NCI-H446 (cell line): Measurements from ENCODE around the gene RBFOX1.

Experiments
- DNase-seq, 2 experiments: peaks; one replicate each; lab custom pipeline; 2025; lab: John Stamatoyannopoulos, UW

RBFOX1 gene

DNA sequence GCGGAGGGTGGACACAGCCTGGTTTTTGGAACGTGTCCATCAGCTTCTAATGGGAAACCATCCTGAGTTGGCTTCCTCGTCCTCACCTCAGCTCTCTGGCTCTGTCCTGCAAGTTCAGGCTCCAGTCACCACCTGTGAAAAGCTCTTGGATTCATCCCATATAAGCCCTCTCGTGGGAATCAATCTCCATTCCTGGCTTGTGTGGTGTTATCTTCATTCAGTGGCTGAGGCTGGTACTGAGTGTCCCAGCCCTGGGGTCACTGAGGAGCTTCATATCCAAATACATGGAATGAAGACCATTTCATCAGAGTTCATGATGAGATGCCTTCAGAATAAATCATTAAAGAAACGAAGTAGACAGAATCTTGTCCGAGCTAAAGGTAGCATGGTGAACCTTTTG is 189.2 kb downstream of the RBFOX1 start:
- DNase-seq = no peak

DNA sequence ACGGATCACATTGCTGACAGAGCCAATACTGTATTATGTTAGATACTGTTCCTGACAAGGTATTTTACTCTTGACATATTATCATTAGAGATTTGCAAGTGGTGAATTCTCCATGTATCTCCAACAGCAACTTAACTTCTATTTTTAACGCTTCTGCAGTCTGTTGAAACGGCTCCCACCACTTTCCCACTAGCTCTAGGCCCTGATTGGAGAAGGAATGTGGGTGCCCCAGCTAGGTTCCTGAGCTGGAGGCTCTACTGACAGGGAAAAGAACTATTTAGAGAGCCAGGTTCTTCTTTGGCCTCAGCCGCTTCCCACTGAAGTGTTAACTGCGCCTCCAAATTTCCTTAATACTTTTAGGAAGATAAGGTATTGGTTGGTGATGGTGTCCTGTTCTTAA is 191.8 kb downstream of the RBFOX1 start:
- no peak for DNase-seq

DNA sequence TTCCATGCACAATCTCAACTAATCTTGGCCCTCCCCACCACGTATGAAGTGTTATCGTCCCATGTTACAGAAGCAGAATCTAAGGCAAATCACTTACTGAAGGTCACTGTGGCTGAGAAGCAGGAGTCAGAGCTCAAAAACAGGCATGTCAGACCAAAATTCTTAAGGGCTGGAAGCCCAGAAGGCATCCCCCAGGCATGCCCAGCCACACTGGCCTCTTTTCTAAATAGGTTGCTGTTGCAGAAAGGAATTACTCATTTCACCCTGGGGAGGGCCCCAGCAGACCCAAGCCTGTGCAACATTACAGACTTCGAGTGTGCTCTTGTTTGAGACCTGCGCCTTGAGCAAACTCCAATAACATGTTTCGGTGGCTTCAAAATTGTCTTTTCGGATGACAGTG is 194.1 kb downstream of the RBFOX1 start:
- DNase-seq = no peak

DNA sequence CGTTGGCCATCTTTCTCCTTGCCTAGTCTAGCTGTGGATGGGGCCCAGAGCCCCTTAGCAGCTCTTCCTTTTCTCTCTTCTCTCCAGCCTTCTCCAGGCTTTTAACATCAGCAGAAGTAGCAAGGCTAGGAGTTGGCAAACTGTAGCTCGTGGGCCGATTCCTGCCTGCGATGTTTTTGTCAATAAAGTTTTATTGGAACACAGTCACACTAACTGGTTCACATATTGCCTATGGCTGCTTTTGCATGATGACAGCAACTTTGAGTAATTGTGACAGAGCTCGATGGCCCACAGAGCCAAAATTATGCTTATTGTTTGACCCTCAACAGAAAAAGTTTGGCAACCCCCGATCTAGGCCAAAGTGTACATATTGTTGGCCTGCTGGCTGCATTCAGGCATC is 199.9 kb downstream of the RBFOX1 start:
- DNase-seq = no peak

DNA sequence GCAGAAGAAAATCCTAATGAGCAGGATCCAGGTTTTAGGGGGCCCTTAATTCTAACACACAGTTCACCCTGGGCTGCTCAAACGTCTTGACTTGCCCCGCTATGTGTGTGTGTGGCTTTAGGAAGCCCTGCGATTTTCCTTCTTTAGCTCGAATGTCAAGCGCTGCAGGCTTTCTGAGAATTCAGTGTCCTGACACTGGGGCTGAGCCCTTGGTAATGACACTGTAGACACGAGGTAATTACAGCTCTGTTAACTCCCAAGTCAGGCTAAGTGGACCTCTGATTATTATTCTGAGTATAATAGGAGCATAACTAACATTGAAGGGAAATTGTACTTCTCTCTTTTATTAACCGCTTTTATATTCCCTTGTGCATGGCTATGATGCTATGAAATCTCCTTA is 202.1 kb downstream of the RBFOX1 start:
- DNase-seq = no peak

DNA sequence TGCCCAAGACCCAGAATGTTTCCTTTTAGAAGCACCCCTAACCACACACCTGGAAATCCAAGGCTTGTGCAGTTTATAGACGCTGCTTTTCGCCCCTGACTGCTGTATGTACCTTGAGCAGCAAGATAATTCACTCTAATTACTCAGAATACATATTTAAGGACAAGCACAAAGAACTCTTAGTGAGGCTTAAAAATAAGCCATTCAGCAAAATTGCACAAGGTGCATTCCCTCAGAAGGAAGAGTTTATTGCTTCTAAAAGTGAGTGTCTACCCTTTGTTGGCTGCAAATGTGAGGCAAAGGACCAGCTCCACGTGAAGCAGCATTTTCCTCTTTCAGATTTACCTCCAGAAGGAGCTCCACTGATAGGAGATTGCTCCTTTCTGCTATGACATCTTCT is 208.4 kb downstream of the RBFOX1 start:
- DNase-seq = no peak

DNA sequence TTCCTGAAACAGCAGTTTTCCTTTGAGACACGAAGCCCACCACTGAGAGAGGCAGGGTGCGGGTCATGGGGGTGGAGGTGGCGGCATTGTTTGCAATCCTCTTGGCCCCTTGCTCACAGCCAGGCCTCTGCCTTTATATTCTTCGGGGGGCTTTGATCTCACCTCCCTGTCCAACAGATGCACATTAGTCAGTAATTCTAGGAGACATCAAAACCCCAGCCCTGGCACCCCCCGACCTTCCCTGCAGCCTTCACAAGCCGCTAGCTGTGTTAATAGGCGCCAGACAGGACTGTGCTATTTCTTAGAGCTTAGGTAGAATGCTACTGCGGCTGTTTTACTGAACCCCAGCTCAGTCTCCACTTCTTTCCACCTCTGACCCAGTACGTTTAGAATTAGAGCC is 212.6 kb downstream of the RBFOX1 start:
- no peak for DNase-seq

DNA sequence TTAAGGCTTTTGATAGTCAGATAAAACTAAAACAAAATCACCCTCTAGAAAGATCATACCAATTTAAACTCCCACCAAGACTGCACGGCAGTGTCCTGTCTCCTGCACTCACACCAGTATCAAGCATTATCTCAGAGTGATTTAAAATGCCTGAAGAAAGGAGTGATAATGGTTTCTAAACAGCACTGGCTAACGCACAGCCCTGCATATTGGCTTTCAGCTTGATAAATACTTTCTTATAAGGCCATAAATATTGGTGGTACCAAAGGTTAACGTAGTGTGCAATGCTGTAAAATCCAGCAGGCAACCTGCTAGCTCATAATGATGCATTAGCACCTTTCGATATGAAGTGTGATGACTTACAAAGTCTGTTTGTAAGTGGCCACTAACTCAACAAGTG is 214.3 kb downstream of the RBFOX1 start:
- DNase-seq = no peak

DNA sequence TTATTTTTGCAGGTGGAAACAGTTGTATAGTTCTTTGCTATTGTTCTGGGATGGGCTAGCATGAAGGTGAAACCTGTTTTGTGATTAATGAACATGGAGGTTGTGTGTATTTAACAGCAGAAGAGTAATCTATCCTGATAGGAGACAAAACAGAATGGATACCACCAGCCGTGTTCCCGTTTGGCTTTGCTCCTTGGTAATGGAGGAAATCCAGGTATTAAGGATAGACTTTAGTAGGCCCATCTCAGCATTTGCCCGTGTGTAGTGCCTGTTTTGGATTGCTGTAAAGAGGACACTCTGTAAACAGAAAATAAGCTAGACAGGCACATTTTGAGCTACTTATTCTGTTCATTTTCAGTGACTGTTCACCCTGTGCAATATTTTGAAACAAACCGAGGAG is 215.1 kb downstream of the RBFOX1 start:
- DNase-seq = no peak

DNA sequence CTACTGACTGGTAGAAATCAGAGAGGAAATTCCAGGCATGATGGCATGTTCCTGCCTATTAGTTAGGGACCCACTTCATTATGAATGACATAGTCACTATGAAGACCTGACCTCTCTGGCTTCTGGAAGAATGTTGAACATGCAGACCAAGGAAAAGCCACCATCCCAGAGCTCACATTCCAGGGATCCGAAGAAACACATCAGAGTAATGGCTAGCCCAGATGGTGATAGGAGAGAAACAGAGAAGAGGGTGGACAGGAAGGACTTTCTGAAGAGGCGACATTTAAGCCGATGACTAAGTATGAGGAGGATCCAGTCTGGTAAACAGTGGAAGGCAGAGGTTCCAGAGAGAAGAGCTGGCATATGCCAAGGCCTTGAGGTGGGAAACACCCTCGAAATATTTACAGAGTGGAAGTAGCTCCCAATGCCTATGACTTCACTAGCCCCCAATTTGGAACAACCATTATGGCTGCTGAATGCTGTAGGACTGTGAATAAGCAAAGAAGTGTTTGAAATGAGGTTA is 216.2 kb downstream of the RBFOX1 start:
- DNase-seq = no peak

DNA sequence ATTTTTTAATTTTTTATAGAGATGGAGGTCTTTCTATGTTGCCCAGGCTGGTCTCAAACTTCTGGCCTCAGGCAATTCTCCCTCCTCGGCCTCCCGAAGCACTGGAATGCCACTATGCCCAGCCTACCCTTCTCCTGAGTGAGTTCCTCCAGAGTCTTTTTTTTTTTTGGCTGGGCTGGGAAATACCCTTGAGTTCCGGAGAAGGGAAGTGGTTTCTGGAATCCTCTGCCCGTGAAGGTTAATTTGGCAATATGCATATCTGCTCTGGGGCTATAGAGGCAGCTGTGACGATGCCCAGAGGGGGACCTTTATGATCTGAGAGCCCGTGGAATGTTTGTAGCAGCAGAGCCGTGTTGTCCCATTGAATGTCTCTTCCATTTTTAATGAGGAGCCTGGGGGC is 217.5 kb downstream of the RBFOX1 start:
- DNase-seq = no peak

DNA sequence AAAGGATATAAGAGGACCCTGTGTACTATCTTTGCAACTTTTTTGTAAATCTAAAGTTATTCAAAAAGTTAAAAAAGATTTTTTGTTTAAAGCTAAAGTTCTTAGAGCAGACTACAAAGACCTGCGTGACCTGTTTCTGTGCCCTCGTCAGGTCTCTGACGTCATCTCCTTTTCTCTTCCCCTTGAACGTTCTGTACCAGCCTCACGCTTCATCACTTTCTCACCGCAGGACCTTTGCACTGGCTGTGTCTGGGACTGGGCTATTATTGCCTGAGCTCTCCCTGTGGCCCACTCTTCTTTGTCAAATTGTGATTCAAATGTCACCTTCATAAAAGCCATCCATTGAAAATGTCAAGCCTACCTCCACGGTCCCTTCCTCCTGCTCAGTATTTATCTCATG is 222.8 kb downstream of the RBFOX1 start:
- no peak for DNase-seq

DNA sequence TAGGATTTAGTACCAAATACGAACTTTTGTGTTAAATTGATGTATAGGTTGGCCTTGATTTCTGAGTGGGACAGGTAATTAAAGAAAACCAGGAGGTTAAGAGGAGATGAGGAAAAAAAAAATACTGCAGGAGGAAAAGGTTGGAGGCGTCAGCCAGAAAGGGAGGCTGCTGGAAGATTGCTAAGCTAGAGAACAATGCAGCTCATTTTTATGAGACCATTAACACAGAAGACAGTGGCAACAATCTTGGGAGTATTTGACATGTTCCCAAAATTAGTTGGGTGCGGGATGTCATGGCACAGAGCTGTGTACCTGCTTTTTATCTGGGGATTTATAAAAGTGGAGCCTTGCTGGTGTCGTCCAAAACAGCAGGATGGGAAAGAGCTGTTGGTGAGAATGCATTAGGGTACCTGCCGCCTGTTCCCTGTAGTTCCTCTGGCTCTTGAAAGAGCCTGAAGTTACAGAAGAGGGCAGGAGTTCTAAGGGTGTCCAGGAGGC is 229.3 kb downstream of the RBFOX1 start:
- DNase-seq = no peak

DNA sequence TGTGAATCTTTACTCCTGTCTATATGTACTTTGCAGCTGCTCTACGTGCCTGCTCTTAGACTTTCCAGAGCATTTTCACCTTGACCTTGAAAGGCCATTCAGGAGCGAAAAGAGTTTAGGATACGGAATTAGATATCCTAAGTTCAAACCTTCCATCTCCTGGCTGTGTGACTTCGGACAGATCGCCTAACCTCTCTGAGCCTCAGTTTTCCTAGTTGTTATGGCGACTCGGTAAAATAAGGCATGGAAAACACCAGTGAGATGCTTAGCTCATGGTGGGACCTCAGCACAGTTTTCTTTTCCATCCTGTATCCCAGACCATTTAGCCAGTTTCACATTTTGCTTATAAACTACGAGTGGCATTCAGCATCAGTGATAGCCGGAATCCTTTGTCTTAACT is 233.7 kb downstream of the RBFOX1 start:
- no peak for DNase-seq

DNA sequence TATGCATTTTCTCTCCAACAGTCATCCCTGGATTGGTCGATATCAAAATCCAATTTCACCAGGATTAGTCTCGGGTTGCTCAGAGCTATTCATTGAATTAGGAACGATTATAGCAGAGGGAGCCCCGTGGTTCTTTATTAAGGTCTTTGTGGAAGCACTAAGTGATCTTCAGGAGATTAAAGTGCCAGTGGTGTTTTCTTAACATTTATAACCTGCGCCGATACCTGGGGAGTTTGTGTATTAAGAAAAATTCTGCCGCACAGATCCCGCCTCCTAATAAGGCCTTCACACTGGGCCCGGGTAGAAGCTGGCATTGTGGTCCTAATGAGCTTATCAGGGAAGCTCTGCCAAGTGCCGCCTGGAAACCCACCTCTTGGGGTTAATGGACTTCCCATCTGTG is 238.7 kb downstream of the RBFOX1 start:
- DNase-seq = no peak

DNA sequence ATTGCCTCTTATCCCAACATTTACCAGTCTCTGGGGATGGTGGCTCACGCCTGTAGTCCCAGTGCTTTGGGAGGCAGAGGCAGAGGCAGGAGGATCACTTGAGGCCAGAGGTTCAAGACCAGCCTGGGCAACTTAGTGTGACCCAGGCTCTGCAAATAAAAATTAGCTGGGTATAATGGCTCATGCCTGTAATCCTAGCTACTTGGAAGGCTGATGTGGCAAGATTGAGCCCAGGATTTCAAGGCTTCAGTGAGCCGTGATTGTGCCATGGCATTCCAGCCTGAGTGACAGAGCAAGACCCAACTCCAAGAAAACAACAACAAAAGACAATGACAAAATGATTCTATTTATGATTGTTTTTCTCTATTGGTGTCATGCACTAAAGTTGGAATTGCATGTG is 244.9 kb downstream of the RBFOX1 start:
- DNase-seq = no peak

DNA sequence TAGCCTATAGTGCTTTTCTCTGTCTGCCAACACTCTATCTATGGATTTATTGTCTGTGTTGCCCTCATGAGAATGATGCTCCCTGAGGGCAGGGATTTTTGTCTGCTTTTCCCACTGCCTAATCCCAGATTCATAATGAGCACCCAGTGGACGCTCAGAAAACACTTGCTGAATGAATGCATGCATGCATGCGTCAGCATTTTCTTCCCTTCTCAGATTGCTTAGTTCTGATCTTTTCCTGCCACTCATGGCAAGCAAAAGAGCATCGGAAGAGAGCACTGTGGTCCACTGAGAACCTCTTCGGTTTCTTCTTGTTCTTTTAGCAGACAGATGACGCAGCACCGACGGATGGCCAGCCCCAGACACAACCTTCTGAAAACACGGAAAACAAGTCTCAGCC is 246.8 kb downstream of the RBFOX1 start:
- no peak for DNase-seq

DNA sequence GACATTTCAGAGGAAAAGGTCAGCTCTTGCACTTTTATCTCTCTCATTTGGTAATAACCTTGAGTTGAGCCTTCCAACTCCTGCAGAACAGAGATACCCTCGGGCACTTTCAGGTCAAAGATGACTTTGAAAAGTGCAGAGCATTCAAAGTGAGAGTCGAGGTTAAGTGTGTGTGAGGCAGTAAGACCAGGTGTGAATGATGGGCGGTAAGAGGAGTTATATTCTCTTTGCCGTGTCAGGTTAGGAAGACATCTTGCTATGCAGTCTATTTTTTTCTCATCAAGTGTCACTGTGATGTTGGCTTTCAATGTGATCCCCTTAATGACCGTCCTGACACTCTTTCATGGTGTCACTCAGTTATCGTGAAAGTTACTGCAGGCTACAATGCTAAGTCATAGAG is 248.5 kb downstream of the RBFOX1 start:
- no peak for DNase-seq

DNA sequence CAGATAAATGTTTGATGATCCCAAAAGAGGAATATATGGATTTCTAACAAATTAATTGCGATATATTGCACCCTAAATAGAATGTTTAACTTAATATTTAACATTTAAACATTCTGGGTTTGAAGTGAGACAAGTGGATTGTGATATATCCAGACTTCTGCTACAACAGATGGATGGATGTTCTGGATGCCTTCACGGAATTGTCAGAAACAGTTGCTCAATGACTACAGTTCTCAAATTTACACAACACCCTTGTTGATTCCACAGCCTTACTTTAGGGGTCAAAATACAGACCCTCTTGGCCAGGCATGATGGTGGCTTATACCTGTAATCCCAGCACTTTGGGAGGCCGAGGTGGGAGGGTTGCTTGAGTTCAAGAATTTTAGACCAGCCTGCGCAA is 250.8 kb downstream of the RBFOX1 start:
- DNase-seq = no peak

DNA sequence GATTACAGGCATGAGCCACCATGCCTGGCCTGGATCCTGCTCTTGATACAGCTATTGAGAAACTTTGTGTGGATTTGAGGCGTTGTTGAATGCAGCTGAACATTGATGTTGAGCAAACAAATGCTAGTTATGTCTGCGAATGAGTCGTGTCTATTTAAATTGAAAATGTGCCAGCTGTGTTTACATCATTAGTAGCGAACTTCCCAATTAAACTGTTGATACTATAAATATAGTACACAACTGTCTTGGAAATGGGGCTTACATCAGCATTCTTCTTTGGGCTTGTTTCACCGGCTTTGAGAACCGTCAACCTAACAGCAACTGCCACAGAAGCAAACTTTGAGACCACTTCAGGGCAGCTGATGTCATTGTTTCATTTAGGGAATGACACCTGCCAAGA is 251.9 kb downstream of the RBFOX1 start:
- no peak for DNase-seq

DNA sequence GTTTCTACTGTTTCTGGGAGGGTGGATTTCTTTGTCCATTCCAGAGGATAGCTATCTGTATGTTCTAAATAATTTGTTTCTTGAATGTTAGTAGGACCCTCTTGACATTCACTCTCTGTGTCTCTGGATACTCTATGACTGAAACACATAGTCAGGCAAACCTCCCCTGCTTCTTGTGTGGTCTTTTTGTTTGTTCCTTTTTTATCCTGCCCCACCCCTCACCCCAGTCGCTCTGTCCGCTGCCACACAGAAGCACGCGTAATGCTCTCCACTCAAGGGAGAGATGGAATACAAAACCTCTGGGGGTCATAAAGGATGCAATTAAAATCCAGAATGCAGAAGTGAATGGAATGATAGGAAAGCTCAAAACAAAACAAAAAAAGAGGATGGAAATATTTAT is 253.1 kb downstream of the RBFOX1 start:
- DNase-seq = no peak

DNA sequence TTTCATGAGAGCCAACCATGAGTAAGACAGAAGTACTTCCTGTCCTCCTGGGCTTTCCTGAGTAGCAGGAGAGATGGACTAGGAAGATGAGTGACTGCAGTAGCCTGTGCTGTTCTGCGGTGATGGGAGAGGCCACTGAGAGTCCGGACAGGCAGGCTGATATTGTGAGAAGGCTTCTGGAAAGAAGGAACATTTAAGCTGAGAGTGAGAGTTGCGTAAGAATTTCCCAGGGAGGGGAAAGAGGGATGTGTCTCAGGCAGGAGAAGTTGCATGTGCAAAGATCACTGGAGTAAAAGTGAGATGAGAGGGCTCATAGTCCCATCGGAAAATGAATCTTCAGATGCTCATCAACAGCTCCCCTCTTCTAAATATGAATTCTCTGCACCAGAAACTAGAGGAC is 258.3 kb downstream of the RBFOX1 start:
- no peak for DNase-seq

DNA sequence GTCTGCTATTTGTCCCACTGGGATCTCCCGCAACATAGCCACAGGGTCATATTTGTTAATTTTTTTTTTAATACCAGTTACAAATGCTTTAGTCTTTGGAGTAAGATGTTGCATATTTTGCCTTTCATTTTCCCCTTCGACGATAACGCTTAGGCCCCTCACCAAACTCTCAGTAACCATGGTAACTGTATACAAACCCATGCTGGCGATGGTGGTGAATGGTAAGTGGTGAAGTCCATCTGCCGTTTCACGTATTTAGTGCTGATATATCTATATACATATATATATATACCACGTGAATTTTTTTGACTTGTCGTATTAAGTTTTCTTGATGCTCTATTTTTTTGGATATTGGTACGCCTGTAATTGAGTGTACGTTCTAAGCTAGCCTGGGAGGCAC is 263.7 kb downstream of the RBFOX1 start:
- DNase-seq = no peak

DNA sequence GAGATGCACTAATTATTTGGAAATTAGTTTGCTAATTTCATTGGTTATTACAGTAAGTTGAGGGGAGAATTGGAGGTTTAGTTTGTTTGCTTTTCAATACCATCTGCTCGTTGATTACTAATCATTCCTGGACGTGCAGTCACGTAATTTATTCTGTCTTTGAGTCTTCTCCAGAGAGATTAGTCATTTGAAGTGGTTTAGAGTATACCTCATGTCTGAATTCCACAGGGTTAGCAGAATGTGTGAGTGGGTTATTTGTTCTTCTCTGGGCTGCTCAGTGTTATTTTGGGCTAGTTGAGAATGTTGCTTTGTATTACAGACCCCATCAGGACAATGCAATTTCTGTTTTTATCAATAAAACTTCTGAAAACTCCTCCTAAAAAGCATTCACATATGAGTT is 265.0 kb downstream of the RBFOX1 start:
- no peak for DNase-seq

DNA sequence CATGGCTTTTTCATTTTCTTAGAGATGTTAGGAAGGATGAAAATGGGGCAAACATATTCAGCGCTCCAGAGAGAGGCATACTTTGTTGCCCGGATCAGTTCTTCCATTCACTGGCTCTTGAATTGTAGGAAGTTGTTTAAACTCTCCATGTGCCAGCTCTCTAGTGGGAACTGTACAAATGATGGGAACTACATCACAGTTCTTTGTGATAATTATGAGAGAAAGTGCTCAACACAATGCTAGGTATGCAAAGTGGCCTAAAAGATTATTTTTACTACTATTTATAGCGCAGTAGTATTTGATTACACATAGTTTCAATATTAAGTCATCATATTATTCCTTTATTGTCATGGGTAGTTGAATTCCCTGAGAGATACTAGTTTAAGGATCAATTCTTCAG is 268.5 kb downstream of the RBFOX1 start:
- DNase-seq = no peak
